Measurements from ENCODE around the gene HOXD4. TPM values are rescaled to one million over a fixed set of nuclear protein-coding genes. Genes with fewer than 3 reads are reported as not detected.

The HOXD4 gene
- polyA plus RNA-seq, 1 of the 3 experiments (the other 2 are of a cell fraction): 1.0 TPM

DNA sequence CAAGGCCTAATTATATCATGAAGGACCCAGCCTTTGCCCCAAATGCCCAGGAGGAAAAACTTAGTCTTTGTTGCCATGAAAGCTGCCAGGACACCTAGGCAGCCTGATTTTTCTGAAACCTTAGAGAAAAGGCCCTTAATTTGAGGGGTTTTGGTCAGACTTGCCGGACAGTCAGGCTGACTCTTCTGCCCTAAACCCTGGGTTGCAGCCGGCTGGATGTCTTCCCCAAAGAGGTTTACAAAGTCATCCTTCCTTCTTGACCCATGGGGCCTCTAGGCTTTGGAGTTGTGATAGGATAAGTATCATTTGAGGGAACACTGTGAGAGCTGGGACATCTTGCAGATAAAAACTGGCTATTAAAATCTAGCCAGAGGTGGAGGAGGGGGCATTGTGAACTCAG is 34.7 kb downstream of the HOXD4 start:
- H3K4me3 ChIP-seq (ENCODE audit: low read depth in 2 of 2, low read length in 1 of 2): no peak overlapping the region
- ChIA-PET POLR2A (no interaction called here), CTCF (interaction anchor here (1.1 to 2.0 kb wide), 3 partner anchors 10 to 466 kb away, joined by 3 to 6 read pairs (median 4); no protein-coding TSS in a partner anchor)
- TF ChIP-seq, protein P1, sequence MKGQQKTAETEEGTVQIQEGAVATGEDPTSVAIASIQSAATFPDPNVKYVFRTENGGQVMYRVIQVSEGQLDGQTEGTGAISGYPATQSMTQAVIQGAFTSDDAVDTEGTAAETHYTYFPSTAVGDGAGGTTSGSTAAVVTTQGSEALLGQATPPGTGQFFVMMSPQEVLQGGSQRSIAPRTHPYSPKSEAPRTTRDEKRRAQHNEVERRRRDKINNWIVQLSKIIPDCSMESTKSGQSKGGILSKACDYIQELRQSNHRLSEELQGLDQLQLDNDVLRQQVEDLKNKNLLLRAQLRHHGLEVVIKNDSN (IDR thresholded peaks at IDR 0.05; ENCODE audit: borderline replicate concordance, low read depth): no peak
- TF ChIP-seq RFX5 (IDR thresholded peaks at IDR 0.05; ENCODE audit: low read length) (no peak), SMC3 (IDR thresholded peaks at IDR 0.05; ENCODE audit: low read depth, low read length) (no peak), CTCF (IDR thresholded peaks at IDR 0.05) (no peak), CHD2 (IDR thresholded peaks at IDR 0.05; ENCODE audit: low read length, partially characterized antibody) (no peak), TCF12 (IDR thresholded peaks at IDR 0.05) (no peak), RCOR1 (IDR thresholded peaks at IDR 0.05; ENCODE audit: low read length) (no peak), SIN3A (IDR thresholded peaks at IDR 0.05; ENCODE audit: borderline replicate concordance, low read depth, low read length) (no peak), EZH2phosphoT487 (IDR thresholded peaks at IDR 0.05; ENCODE audit: borderline replicate concordance, low read depth) (no peak), POLR2AphosphoS5 (IDR thresholded peaks at IDR 0.05; ENCODE audit: low read depth, low read length) (no peak), ELF1 (IDR thresholded peaks at IDR 0.05) (no peak), IRF3 (IDR thresholded peaks at IDR 0.05; ENCODE audit: low read depth, low read length) (no peak), FOXJ3 (CRISPR knock-in tag; IDR thresholded peaks at IDR 0.05) (no peak), ZBTB33 (IDR thresholded peaks at IDR 0.05; ENCODE audit: borderline replicate concordance, low read depth) (no peak), GATA2 (CRISPR knock-in tag; IDR thresholded peaks at IDR 0.05) (no peak), TEAD4 (IDR thresholded peaks at IDR 0.05; ENCODE audit: borderline replicate concordance, insufficient read depth) (no peak), PBX3 (IDR thresholded peaks at IDR 0.05) (no peak)
- TF ChIP-seq, protein P2, sequence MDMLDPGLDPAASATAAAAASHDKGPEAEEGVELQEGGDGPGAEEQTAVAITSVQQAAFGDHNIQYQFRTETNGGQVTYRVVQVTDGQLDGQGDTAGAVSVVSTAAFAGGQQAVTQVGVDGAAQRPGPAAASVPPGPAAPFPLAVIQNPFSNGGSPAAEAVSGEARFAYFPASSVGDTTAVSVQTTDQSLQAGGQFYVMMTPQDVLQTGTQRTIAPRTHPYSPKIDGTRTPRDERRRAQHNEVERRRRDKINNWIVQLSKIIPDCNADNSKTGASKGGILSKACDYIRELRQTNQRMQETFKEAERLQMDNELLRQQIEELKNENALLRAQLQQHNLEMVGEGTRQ (IDR thresholded peaks at IDR 0.05; ENCODE audit: borderline replicate concordance, low read depth, low read length): no peak
- no peaks in the 10 kb centered on the region for H4K20me1 ChIP-seq (ENCODE audit: insufficient read depth)
- no peaks in the 10 kb centered on the region for H3K36me3 ChIP-seq (replicated peaks in 1 of 2; ENCODE audit: control insufficient read depth in 1 of 2, insufficient read depth in 2 of 2, low read length in 1 of 2)
- no peaks in the 10 kb centered on the region for H3F3A ChIP-seq (replicated peaks; ENCODE audit: insufficient read depth)
- no peaks in the 10 kb centered on the region for H3K9me3 ChIP-seq
- H3K27ac ChIP-seq (ENCODE audit: low read depth in 2 of 2, low read length in 1 of 2): no peak overlapping the region
- 90% methylated on average over 2 of the region's 2 CpGs for WGBS (ENCODE audit: low lambda C conversion rate)
- no peak for DNase-seq
- H3K4me2 ChIP-seq: no peak overlapping the region
- H3K4me1 ChIP-seq (ENCODE audit: control insufficient read depth in 1 of 2, insufficient read depth in 2 of 2, low read depth in 1 of 2, low read length in 1 of 2): peaks cover 0 to 10% of the 10 kb centered on the region in 2 experiments; a peak in 1 of 4 replicates
- peaks cover 9% of the 10 kb centered on the region; the same call in 1 of the 2 replicates for H3K27me3 ChIP-seq (ENCODE audit: insufficient read depth)
- no peak overlapping the region for H3K9ac ChIP-seq
- no peaks in the 10 kb centered on the region for H3K9me2 ChIP-seq
- no peak overlapping the region for H2AFZ ChIP-seq (ENCODE audit: low read depth)
- no peaks in the 10 kb centered on the region for H3K79me2 ChIP-seq (ENCODE audit: insufficient read depth)

All from SK-N-SH (cell line).